Sigmoid colon (tissue), 7 donors: ENCODE measurements around the gene SMPD2. TPM values are rescaled to one million over a fixed set of nuclear protein-coding genes. Genes with fewer than 3 reads are reported as not detected.
"Not testable (repeated sequence)": the region's sequence is repeated elsewhere in the genome, so short reads cannot be mapped to it uniquely, and the experiment has no call there.

Experiments
- DNase-seq: peaks from one replicate; pipeline ENCODE4 v3.0.0-alpha.2; 2019
- H3K27ac ChIP-seq, 4 donors: fragments of 200-600 bp; sonication (generic); one replicate each; pipeline ENCODE4 v1.5.1; 2016 to 2019; ENCODE audit warnings: mild to moderate bottlenecking in 1 of 4
- H3K27me3 ChIP-seq, 3 donors: fragments of 200-600 bp; sonication (generic); one replicate each; pipeline ENCODE4 v1.5.1; 2019; ENCODE audit warnings: mild to moderate bottlenecking in 1 of 3
- H3K36me3 ChIP-seq, 4 donors: fragments of 200-600 bp; sonication (generic); one replicate each; pipeline ENCODE4 v1.5.1; 2016 to 2019
- H3K4me1 ChIP-seq, 4 donors: fragments of 200-600 bp; sonication (generic); one replicate each; pipeline ENCODE4 v1.5.1; 2017 to 2019
- H3K4me3 ChIP-seq, 4 donors: fragments of 200-600 bp; sonication (generic); one replicate each; pipeline ENCODE4 v1.5.1; 2017 to 2019; ENCODE audit warnings: mild to moderate bottlenecking in 2 of 4, moderate library complexity in 1 of 4
- H3K9me3 ChIP-seq, 4 donors: fragments of 200-600 bp in 3 of 4; sonication (generic) in 3 of 4; one replicate each; pipeline versions ENCODE4 v1.5.1 to v1.6.1; 2013 to 2019
- EP300 ChIP-seq, 4 donors: sonication (generic); formaldehyde crosslinking; IDR thresholded peaks; one replicate each; pipeline ENCODE4 v1.6.1; 2017; ENCODE audit warnings: antibody characterized with exemption in 4 of 4
- POLR2A ChIP-seq, 2 donors: fragments of 450-650 bp; IDR thresholded peaks; one replicate each; pipeline ENCODE4 v1.6.1; 2016; ENCODE audit warnings: antibody characterized with exemption in 2 of 2, mild to moderate bottlenecking in 2 of 2, moderate library complexity in 2 of 2
- POLR2AphosphoS5 ChIP-seq, 4 donors: sonication (generic); formaldehyde crosslinking; IDR thresholded peaks; one replicate each; pipeline ENCODE4 v1.6.1; 2017; ENCODE audit warnings: antibody characterized with exemption in 4 of 4
- WGBS, 2 donors: extraction: QIAGEN DNeasy Blood & Tissue Kit; methylation state at CpG; one replicate each; pipeline ENCODE4 v1.1.7; 2013; 5-methylcytosine and 5-hydroxymethylcytosine counted together
- intact Hi-C: fragments of 100-400 bp; cut with DNase I; formaldehyde crosslinking; loops from one replicate; pipeline ENCODE4 v1.15.1; 2023
- polyA plus RNA-seq, 3 donors: library from polyadenylated mRNA; stranded (reverse); fragments of 200-250 nt; gene quantifications; one replicate each; pipeline ENCODE4 v1.2.3, GENCODE V29; 2013
- total RNA-seq, 4 donors: library from RNA; depleted of rRNA; stranded (reverse); fragments of >200 nt; gene quantifications; one replicate each; pipeline ENCODE4 v1.1.0, GENCODE V29; 2016
- TF ChIP-seq, protein P1 (sequence below), 4 experiments: fragments of 450-650 bp in 3 of 4; fragments of 200-600 bp in 1 of 4; IDR thresholded peaks; one replicate each; pipeline ENCODE4 v1.5.1; 2016 to 2019; ENCODE audit warnings: antibody characterized with exemption in 4 of 4, mild to moderate bottlenecking in 3 of 4, moderate library complexity in 2 of 4
- donor health status: healthy with polysubstance abuse.
- donor health status: Bipolar disorder and iron deficiency.
- donor health status: healthy.

SMPD2 gene
- total and polyA plus RNA-seq, 7 donors: 2.4 to 19.2 (median 14.4) TPM

DNA sequence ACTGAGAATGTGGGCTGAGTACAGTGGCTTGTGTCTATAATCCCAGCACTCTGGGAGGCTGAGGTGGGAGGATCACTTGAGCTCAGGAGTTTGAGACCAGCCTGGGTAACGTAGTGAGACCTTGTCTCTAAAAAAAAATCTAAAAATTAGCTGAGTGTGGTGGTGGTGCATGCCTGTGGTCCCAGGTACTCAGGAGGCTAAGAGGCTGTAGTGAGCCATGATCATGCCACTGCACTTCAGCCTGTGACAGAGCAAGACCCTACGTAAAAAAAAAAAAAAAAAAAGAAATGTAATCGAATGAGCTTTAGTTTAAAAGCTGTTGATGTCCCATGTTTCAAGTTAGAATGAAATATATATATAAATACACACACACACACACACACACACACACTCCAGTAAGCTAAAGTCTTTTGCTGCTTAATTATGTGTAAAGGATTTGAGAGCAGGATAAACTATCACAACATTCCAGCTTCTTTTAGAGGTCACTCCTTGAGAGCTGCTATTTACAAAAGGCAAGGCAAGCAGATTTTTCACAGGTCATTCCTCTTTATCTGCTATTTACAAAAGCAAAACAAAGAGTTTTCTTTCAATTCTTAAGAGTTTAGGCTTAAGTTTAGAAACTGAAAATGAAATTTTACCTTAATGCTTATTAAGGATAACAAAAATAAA, 19.8 kb downstream of the SMPD2 start:
- intact Hi-C loops: no loop called here
- TF ChIP-seq POLR2AphosphoS5 (IDR thresholded peaks at IDR 0.05): no peak
- TF ChIP-seq POLR2A (IDR thresholded peaks at IDR 0.05): no peak
- TF ChIP-seq EP300 (IDR thresholded peaks at IDR 0.05): no peak
- TF ChIP-seq, protein P1, sequence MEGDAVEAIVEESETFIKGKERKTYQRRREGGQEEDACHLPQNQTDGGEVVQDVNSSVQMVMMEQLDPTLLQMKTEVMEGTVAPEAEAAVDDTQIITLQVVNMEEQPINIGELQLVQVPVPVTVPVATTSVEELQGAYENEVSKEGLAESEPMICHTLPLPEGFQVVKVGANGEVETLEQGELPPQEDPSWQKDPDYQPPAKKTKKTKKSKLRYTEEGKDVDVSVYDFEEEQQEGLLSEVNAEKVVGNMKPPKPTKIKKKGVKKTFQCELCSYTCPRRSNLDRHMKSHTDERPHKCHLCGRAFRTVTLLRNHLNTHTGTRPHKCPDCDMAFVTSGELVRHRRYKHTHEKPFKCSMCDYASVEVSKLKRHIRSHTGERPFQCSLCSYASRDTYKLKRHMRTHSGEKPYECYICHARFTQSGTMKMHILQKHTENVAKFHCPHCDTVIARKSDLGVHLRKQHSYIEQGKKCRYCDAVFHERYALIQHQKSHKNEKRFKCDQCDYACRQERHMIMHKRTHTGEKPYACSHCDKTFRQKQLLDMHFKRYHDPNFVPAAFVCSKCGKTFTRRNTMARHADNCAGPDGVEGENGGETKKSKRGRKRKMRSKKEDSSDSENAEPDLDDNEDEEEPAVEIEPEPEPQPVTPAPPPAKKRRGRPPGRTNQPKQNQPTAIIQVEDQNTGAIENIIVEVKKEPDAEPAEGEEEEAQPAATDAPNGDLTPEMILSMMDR (IDR thresholded peaks at IDR 0.05): no peak
- H3K27ac ChIP-seq: no peak overlapping the region
- H3K27me3 ChIP-seq: no peaks in the 10 kb centered on the region
- no peaks in the 10 kb centered on the region for H3K9me3 ChIP-seq
- no peak for DNase-seq
- H3K36me3 ChIP-seq: peaks cover 0 to 41% (median 5%) of the 10 kb centered on the region in 4 donors
- no peak overlapping the region for H3K4me3 ChIP-seq
- H3K4me1 ChIP-seq: peaks cover 0 to 16% (median 9%) of the 10 kb centered on the region in 4 donors
- WGBS, 2 donors: 80 to 82% methylated on average over 3 of the region's 3 CpGs

DNA sequence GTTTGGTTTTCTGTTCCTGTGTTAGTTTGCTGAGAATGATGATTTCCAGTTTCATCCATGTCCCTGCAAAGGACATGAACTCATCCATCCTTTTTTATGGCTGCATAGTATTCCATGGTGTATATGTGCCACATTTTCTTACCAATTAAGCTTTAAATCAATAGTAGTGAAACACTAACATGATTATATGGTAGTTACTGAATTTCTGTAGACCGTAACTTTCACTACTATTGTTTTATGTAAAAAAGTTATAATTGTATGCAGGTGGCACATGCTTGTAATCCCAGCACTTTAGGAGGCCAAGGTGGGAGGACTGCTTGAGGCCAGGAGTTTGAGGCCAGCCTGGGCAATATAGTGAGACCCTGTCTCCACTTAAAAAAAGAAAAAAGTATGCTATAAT, 20.7 kb downstream of the SMPD2 start:
- H3K9me3 ChIP-seq, H3K4me1 ChIP-seq, H3K27me3 ChIP-seq, H3K27ac ChIP-seq, H3K4me3 ChIP-seq, intact Hi-C loops, DNase-seq: not testable (repeated sequence)
- 97 to 99% methylated on average over 1 of the region's 1 CpG for WGBS, 2 donors
- peaks cover 6 to 50% (median 12%) of the 10 kb centered on the region in 4 donors for H3K36me3 ChIP-seq

DNA sequence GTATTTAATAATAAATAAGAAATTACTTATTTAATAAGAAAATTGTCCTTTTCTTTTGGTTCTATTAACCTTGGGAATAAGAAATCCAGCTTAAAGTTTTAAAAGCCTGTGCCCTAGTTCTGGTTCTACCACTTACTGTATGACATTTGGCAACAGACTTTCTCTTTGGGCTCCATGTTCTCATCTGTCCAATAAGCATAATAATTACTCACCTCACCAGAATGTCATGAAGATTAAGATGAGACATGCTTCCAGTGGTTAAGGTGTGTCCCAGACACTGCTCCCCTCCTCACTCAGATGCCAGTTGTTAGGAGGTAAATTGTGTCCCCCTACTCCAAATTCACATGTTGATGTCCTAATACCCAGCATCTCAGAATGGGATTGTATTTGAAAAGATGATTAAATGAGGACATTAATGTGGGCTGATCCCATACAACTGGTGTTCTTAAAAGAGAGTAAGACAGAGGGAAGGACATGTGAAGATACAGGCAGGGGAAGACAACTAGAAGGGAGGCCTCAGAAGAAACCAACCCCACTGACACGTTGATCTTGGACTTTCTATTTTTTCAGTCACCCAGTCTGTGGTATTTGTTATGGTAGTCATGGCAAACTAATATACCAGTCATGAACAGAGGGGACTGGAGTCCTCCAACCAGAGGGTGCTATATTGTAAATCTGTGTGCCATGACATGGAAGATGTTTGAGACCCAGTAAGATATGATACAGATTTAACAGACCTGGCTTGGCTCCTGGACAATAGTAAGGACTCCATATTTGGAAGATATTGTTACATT, 21.4 kb downstream of the SMPD2 start:
- peaks cover 0 to under 1% (median 0%) of the 10 kb centered on the region in 4 donors for H3K4me1 ChIP-seq
- intact Hi-C loops: no loop called here
- no peaks in the 10 kb centered on the region for H3K27me3 ChIP-seq
- WGBS, 2 donors: 80 to 82% methylated on average over 1 of the region's 1 CpG
- H3K36me3 ChIP-seq: peaks cover 6 to 57% (median 15%) of the 10 kb centered on the region in 4 donors
- no peak for TF ChIP-seq POLR2AphosphoS5 (IDR thresholded peaks at IDR 0.05)
- TF ChIP-seq EP300 (IDR thresholded peaks at IDR 0.05): no peak
- TF ChIP-seq, protein P1 (IDR thresholded peaks at IDR 0.05): no peak
- no peak for TF ChIP-seq POLR2A (IDR thresholded peaks at IDR 0.05)
- no peak overlapping the region for H3K27ac ChIP-seq
- no peak overlapping the region for H3K4me3 ChIP-seq
- DNase-seq: no peak
- no peaks in the 10 kb centered on the region for H3K9me3 ChIP-seq

DNA sequence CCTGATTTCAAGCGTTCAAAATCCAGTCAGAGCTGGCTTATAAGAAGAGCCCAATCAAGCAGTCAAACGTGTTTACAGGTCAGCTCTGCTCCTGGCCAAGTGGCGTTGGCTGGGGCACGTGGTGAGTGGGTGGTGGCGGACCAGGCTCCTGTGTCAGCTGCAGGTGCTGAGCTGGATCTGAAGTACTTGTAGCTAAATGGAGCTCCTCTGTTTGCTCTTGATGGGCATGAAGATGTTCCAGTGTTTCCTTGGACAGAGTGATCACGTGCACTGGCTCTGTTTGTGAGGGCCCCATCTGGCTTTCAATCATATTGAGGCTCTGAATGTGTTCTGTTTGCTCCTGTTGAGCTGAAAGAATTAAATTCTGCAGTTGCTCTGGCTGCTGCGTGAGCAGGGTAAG, 25.2 kb downstream of the SMPD2 start:
- intact Hi-C loops: no loop called here
- no peaks in the 10 kb centered on the region for H3K9me3 ChIP-seq
- no peak for DNase-seq
- 73 to 88% methylated on average over 7 of the region's 7 CpGs for WGBS, 2 donors
- H3K27me3 ChIP-seq: no peaks in the 10 kb centered on the region
- TF ChIP-seq EP300 (IDR thresholded peaks at IDR 0.05) (no peak), POLR2A (IDR thresholded peaks at IDR 0.05) (no peak), POLR2AphosphoS5 (IDR thresholded peaks at IDR 0.05) (no peak)
- TF ChIP-seq, protein P1 (IDR thresholded peaks at IDR 0.05): no peak
- H3K4me1 ChIP-seq: no peaks in the 10 kb centered on the region
- no peak overlapping the region for H3K27ac ChIP-seq
- no peak overlapping the region for H3K4me3 ChIP-seq
- peaks cover 6 to 93% (median 22%) of the 10 kb centered on the region in 4 donors for H3K36me3 ChIP-seq

DNA sequence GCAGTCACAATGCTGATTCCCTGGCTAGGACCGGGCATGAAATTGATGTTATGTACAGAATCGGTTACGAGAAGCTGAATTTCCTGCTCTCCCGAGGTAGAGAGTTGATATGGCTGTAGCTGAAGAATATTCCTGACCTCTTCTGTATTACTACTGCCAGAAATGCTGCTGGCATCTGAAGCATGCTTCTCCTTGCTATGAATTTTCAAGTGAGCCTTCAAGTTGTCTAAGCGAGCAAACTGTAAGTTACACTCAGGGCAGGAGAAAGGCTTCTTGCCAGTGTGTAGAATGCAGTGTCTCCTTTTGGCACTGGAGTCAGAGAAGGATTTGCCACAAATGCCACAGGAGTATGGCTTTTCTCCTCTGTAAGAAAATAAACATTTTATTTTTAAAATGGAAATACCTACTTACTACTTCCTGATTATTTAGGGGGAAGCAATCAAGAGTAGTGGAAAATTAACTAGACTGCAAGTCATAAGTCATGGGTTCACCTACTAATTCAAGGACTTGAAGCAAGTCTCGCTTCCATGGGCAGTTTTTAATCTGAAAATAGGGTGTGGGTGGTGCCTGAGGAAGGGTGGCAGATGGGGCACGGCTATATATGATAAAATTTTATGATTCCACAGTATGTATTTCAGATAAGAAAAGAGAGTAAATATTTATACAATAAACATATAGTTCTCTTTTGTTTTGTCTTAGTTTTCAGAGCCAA, 25.8 kb downstream of the SMPD2 start:
- no peak for DNase-seq
- intact Hi-C loops: no loop called here
- Histone ChIP-seq H3K27ac (no peak overlapping the region), H3K4me1 (no peaks in the 10 kb centered on the region), H3K36me3 (peaks cover 6 to 93% (median 28%) of the 10 kb centered on the region in 4 donors), H3K9me3 (no peaks in the 10 kb centered on the region), H3K4me3 (no peak overlapping the region), H3K27me3 (no peaks in the 10 kb centered on the region)
- WGBS, 2 donors: 56 to 78% methylated on average over 7 of the region's 7 CpGs
- no peak for TF ChIP-seq POLR2A (IDR thresholded peaks at IDR 0.05)
- TF ChIP-seq POLR2AphosphoS5 (IDR thresholded peaks at IDR 0.05): no peak
- no peak for TF ChIP-seq EP300 (IDR thresholded peaks at IDR 0.05)
- TF ChIP-seq, protein P1 (IDR thresholded peaks at IDR 0.05): no peak
